GM13976 (cell line): ENCODE data around the gene LRRC71.

Experiments
- DNase-seq: peaks from one replicate; pipeline ENCODE4 v3.0.0; 2012; ENCODE audit warnings: low spot score
- in situ Hi-C: fragments of 300-500 bp; cut with MboI; formaldehyde crosslinking; loops from one replicate; pipeline ENCODE4 v1.12.0; 2022; ENCODE audit warnings: low sequenced_read_pairs, mixed read lengths, inconsistent platforms; ENCODE audit not compliant: unreplicated experiment
- TF ChIP-seq, protein P1 (sequence below): IDR thresholded peaks from 2 replicates; pipeline ENCODE4 v1.5.1; 2012; ENCODE audit warnings: borderline replicate concordance, mild to moderate bottlenecking; ENCODE audit not compliant: insufficient read depth; ENCODE audit errors: extremely low read depth, missing control alignments, control extremely low read depth

Gene LRRC71

GRCh38 chr1:156959414-156959813 is 39.0 kb downstream of the LRRC71 start:
- in situ Hi-C loops, result no loop called here
- TF ChIP-seq, protein P1, sequence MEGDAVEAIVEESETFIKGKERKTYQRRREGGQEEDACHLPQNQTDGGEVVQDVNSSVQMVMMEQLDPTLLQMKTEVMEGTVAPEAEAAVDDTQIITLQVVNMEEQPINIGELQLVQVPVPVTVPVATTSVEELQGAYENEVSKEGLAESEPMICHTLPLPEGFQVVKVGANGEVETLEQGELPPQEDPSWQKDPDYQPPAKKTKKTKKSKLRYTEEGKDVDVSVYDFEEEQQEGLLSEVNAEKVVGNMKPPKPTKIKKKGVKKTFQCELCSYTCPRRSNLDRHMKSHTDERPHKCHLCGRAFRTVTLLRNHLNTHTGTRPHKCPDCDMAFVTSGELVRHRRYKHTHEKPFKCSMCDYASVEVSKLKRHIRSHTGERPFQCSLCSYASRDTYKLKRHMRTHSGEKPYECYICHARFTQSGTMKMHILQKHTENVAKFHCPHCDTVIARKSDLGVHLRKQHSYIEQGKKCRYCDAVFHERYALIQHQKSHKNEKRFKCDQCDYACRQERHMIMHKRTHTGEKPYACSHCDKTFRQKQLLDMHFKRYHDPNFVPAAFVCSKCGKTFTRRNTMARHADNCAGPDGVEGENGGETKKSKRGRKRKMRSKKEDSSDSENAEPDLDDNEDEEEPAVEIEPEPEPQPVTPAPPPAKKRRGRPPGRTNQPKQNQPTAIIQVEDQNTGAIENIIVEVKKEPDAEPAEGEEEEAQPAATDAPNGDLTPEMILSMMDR, result no peak
- no peak for DNase-seq

GRCh38 chr1:156959925-156960324 is 39.5 kb downstream of the LRRC71 start:
- in situ Hi-C loops, result no loop called here
- DNase-seq, result no peak
- TF ChIP-seq, protein P1, result no peak

- no peak for DNase-seq
- TF ChIP-seq, protein P1, result no peak
- in situ Hi-C loops, result no loop called here
These were observed 41.3 kb downstream of the LRRC71 start for GRCh38 chr1:156961709-156962108.

DNA sequence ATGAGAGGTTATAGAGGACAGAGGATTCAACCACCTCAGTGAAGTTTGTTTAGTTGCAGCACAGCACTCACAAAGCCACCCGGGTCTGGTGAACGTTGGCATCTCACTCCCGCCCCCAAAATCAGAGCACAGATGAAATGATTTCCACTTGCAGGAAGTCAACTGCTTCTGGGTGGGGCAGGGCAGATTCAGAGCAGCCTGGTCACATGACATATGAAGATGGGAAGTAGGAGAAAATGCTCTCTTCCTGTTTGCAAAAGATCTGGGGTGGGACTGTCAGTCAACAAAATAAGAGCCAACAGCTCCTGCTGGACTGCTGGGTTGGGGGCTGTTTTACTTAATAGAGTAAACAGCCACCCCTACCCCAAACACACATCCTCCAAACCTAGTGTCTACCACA is 43.2 kb downstream of the LRRC71 start:
- in situ Hi-C loops, result no loop called here
- TF ChIP-seq, protein P1, result no peak
- no peak for DNase-seq

DNA sequence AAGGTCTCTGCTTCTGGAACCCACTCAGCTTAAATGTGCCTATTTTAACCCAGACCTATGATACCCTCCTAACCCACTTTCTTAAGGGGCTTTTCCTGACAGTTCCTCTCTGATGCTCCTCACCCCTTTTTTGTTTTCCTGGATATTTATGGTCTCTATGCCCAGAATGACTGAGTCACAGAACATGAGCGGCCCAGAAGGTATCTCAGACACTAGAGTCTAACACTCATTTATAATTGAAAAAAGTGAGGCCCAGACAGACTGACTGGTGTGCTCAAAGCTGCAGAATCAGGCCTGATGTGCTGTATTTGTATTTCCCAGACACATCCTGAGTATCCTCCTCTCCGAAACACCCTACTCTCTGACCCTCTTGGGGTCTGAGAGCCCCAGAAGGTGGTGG is 44.0 kb downstream of the LRRC71 start:
- no peak for DNase-seq

DNA sequence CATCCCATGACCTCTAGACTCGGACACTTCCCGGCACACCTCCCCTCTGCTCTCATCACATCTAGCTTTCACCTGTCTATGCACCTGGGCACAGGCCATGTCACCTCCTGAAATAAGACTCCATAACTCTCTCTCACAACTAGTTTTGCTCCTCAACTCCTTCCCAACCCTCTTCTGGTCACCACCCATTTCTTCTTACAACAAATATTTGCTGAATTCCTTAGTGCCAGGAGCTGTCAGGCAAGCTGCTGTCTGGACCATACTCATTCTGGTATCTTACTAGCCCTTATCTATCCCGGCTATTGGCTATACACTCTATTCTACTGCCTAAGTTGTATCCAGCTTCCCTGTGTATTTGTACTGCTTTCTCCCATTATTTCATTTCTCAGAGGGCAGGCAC is 49.1 kb downstream of the LRRC71 start:
- in situ Hi-C loops, result no loop called here
- DNase-seq, result no peak
- TF ChIP-seq, protein P1, result no peak

More for the DNA sequence above, 44.0 kb downstream of the LRRC71 start:
- in situ Hi-C loops, result no loop called here
- TF ChIP-seq, protein P1, result no peak

DNA sequence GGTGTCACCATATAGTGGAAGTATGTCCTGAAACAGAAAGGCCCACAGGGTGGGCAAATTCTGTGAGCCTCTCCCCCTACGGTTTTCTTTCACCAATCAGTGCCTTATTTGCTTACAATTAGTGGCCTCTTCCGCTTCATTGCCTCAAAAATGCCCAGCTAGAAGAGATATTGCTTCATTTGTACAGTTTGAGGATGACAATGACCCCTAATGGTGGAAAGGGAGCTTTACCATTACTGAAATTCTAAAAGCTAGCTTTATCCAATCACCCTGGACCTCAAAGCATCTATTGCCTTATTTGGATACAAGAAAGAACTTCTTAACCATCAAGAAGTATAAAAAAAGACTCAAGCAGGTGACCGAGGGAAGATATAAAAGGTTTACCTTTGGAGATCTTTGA is 49.6 kb downstream of the LRRC71 start:
- TF ChIP-seq, protein P1, result peak; percentile 32
- in situ Hi-C loops, result no loop called here
- no peak for DNase-seq
